ENCODE data around the gene GRM8. TPM values are rescaled to one million over a fixed set of nuclear protein-coding genes. Genes with fewer than 3 reads are reported as not detected.

The GRM8 gene
- total RNA-seq, 1 experiment from 2014 or later, result 1.8 TPM

GRCh38 chr7:127080576-127080975 is 172.2 kb downstream of the GRM8 start:
- H3K4me3 Mint-ChIP-seq, result no peak overlapping the region
- Histone ChIP-seq H3K23ac (ENCODE audit: insufficient read length, low read depth, low read length) (no peak overlapping the region), H3K4me2 (ENCODE audit: insufficient read depth, insufficient read length, low read length) (no peak overlapping the region), H3K4ac (ENCODE audit: low read depth, low read length) (no peak overlapping the region), H3K56ac (ENCODE audit: insufficient read length, low read depth, low read length) (no peak overlapping the region), H4K5ac (ENCODE audit: insufficient read length, low read depth, low read length) (no peak overlapping the region), H3K18ac (ENCODE audit: insufficient read length, low read depth, low read length) (no peak overlapping the region), H4K8ac (replicated peaks; ENCODE audit: insufficient read length, low read depth, low read length) (no peak overlapping the region), H3K79me1 (ENCODE audit: insufficient read depth, low read depth, low read length, poor library complexity, severe bottlenecking) (no peaks in the 10 kb centered on the region), H2BK20ac (ENCODE audit: low read depth, low read length, poor library complexity, severe bottlenecking) (no peak overlapping the region), H2BK120ac (ENCODE audit: low read depth, low read length, poor library complexity, severe bottlenecking) (no peak overlapping the region), H3K79me2 (ENCODE audit: insufficient read depth, low read length) (no peaks in the 10 kb centered on the region), H4K91ac (ENCODE audit: insufficient read length, low read depth, low read length) (no peak overlapping the region), H3K27me3 (ENCODE audit: insufficient read depth, low read length) (no peaks in the 10 kb centered on the region), H3K9me3 (ENCODE audit: control insufficient read depth, low read depth, low read length) (no peaks in the 10 kb centered on the region), H2AFZ (ENCODE audit: low read length) (no peak overlapping the region), H3K14ac (ENCODE audit: insufficient read depth, low read length) (no peak overlapping the region), H2BK12ac (ENCODE audit: insufficient read length, low read depth, low read length) (no peak overlapping the region), H4K20me1 (ENCODE audit: control insufficient read depth, insufficient read depth, insufficient read length) (no peaks in the 10 kb centered on the region), H2AK5ac (ENCODE audit: insufficient read length, low read length) (no peak overlapping the region), H2BK5ac (ENCODE audit: insufficient read length, low read length) (no peak overlapping the region), H3T11ph (ENCODE audit: low read length) (no peak overlapping the region), H3K27ac (ENCODE audit: insufficient read length, low read depth, low read length) (no peak overlapping the region), H3K4me1 (ENCODE audit: insufficient read depth, low read length) (no peaks in the 10 kb centered on the region), H3K9ac (ENCODE audit: extremely low read depth, insufficient read length, low read length) (no peak overlapping the region), H3K23me2 (ENCODE audit: insufficient read length, low read depth, low read length, poor library complexity, severe bottlenecking) (no peaks in the 10 kb centered on the region), H2BK15ac (ENCODE audit: low read depth, low read length) (no peak overlapping the region)
- no peaks in the 10 kb centered on the region for H3K9me3 Mint-ChIP-seq
- peaks cover 2 to 3% of the 10 kb centered on the region in 2 experiments; a peak in 3 of 4 replicates for H3K4me1 Mint-ChIP-seq
- TF ChIP-seq CTCF (conservative IDR thresholded peaks at IDR 0.05), result no peak
- H3K27ac Mint-ChIP-seq, result no peak overlapping the region
- no peaks in the 10 kb centered on the region for H3K36me3 Mint-ChIP-seq (ENCODE audit: insufficient read depth in 1 of 3, low read depth in 3 of 3)
- no peak for DNase-seq
- peaks cover 3% of the 10 kb centered on the region; the same call in 1 of the 2 replicates for H3K27me3 Mint-ChIP-seq (ENCODE audit: low read depth)
- no CpG with 5 or more reads among the region's 2 CpGs for WGBS (ENCODE audit: extremely low coverage, insufficient read length, low lambda C conversion rate)

All from H9 (cell line).